HT1080 (cell line): ENCODE data around the gene SLC31A1. TPM values are rescaled to one million over a fixed set of nuclear protein-coding genes. Genes with fewer than 3 reads are reported as not detected.
"Not testable (repeated sequence)": the region's sequence is repeated elsewhere in the genome, so short reads cannot be mapped to it uniquely, and the experiment has no call there.

Experiments
- DNase-seq: peaks from one replicate; pipeline ENCODE4 v3.0.0-alpha.2; 2015; ENCODE audit warnings: low read depth
- total RNA-seq: library from RNA; depleted of rRNA; stranded (reverse); fragments of >200 nt; shearing (Covaris generic); gene quantifications from 2 replicates; pipeline ENCODE4 v1.2.3, GENCODE V29; 2014

The SLC31A1 gene
- total RNA-seq, 1 experiment from 2014 or later = 14.0 TPM

DNA sequence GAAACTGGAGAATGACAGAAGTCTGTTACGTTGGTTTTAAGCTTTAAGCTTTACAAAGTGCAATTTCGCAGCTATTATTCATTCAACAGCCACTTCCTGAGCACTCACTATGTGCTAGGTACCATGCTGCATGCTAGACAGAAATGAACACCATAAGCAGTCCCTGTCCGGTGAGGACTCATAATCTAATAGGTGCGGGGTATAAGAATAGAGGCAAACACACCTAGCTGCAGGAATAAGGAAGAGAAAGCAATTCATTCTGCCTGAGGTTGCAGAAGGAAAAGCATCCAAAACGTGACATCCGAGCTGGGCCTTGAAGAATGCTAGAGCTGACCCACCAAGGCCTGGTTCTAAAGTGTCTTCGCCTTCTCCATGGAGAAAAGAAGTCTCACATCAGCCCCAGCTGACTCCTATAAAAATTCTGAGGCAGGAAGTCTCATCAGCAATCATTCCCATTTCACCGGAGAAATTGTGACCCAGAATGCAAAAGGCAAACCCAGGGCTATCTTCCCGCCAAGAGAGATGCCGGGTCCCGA lies 809 bp upstream of the SLC31A1 start:
- peak; percentile 3 for DNase-seq

DNA sequence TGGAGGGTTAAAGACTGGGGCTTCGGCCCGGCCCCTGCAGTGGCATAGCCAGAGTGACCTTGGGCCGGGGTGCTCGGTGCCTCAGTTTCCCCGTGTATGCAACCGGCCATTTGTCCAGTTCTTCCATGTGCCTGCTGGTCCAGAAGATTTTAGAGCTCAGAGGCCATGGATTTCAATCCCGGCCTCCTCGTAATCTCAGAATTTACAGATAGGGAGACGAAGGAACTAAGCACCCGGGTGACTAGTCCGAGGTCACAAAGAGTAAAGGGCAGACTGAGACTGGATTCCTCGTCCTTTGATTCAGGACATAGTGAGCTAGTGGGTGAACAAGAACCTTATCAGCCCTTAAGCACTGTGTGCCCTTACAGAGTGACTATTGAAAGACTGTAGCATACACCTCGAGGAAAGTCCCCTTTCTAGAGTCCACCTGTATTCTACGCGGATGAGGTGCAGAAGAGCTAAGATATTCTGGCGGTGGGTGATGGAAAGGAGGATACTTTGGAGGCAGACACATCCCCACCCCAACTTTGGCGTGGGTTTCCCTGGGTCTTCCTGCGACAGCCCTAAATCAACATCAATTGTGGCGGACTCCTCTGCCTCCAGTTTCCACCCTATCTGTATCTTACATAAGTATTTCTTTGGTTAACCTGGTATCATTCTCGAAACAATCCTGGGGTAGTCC lies 597 bp downstream of the SLC31A1 start:
- DNase-seq = no peak

DNA sequence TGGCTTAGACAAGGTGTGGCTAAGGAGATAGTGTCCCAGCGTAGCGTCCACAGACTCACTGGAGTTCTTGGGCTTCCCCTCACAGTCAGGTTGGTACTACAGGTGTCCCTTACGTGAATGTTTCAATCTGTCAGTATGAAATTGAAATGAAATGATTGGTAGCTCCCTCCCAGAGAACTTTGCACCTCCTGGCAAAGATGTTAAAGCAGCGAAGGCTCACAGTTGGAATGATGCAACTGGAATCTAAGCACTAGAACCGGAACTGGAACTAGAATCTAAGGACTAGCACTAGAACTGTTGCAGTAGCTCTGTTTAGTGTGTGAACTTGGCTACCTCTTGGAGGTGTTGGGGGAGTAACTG lies 1.1 kb downstream of the SLC31A1 start:
- DNase-seq = no peak

GRCh38 chr9:113223963-113224362 lies 2.6 kb downstream of the SLC31A1 start:
- no peak for DNase-seq

GRCh38 chr9:113227436-113227835 lies 6.1 kb downstream of the SLC31A1 start:
- DNase-seq = no peak

- DNase-seq = peak; percentile 2
These were observed 6.9 kb downstream of the SLC31A1 start for GRCh38 chr9:113228130-113228665.

- DNase-seq = no peak
These were observed 10.4 kb downstream of the SLC31A1 start for GRCh38 chr9:113231701-113232100.

- DNase-seq = not testable (repeated sequence)
These were observed 14.4 kb downstream of the SLC31A1 start for GRCh38 chr9:113235701-113236255.

GRCh38 chr9:113237026-113237425 lies 15.7 kb downstream of the SLC31A1 start:
- no peak for DNase-seq

- DNase-seq = no peak
These were observed 17.0 kb downstream of the SLC31A1 start for GRCh38 chr9:113238202-113238858.

- no peak for DNase-seq
These were observed 17.5 kb downstream of the SLC31A1 start for GRCh38 chr9:113238859-113239232.

- DNase-seq = no peak
These were observed 19.8 kb downstream of the SLC31A1 start for GRCh38 chr9:113241161-113241560.

DNA sequence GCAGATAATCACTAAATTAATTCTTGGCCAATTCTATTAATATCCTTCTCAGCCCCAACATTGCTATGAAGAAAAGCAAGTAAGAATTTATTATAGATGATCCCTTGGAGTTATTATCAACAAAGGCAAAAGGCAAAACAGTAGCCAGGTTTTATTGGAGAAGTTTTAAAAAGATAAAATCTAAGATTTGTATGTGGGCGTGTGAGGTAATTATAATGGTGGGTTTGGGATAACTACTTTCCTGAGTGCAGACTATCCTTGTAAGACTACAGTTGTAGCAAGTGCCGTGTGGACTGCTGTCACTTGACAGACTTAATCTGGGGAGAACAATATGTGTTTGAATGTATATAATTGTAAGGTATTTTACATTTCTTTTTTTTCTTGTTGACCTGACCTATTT lies 23.2 kb downstream of the SLC31A1 start:
- no peak for DNase-seq

DNA sequence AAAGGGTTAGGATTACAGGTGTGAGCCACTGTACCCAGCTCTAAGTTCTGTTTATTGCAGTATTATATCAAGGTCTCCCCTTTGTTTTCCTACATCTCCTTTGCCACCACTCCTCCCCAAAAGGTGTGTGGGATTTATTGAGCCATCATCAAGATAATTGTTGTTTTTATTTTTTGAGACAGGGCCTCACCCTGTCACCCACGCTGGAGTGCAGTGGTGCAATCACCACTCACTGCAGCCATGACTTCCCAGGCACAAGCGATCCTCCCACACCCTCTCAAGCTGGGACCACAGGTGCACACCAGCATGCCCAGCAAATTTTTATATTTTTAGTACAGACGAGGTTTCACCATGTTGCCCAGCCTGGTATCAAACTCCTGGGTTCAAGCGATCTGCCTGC lies 24.6 kb downstream of the SLC31A1 start:
- DNase-seq = no peak

GRCh38 chr9:113246928-113247327 lies 25.6 kb downstream of the SLC31A1 start:
- no peak for DNase-seq

DNA sequence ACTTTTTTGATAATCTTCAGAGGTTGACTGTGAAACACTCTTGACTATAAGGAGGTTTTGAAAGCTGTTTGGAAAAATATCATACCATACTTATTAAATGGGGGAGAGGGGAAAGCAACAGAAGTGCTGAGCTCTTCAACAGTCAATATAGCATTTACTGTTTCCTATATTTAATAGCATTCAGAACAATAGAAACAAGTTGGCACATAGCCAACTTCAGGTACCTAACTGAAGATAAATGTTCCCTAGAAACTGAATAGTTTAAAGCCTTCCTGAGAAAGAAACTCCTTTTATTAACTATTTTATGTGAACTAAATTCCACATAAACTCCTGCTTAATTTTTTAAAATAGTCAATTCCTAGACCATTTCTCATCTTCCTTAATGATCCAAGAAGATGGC lies 26.3 kb downstream of the SLC31A1 start:
- DNase-seq = no peak

GRCh38 chr9:113249661-113250060 lies 28.3 kb downstream of the SLC31A1 start:
- DNase-seq = not testable (repeated sequence)

- no peak for DNase-seq
These were observed 29.5 kb downstream of the SLC31A1 start for GRCh38 chr9:113250807-113251206.

- DNase-seq = no peak
These were observed 33.6 kb downstream of the SLC31A1 start for GRCh38 chr9:113254991-113255390.

GRCh38 chr9:113255438-113255837 lies 34.1 kb downstream of the SLC31A1 start:
- no peak for DNase-seq

- no peak for DNase-seq
These were observed 36.5 kb downstream of the SLC31A1 start for GRCh38 chr9:113257863-113258262.

GRCh38 chr9:113258282-113258681 lies 36.9 kb downstream of the SLC31A1 start:
- no peak for DNase-seq
